Keratinocyte (primary cell): ENCODE results near the gene TSHZ2.

Experiments
- CTCF ChIP-seq, 3 experiments: IDR thresholded peaks in 1 of 3; conservative IDR thresholded peaks in 1 of 3; optimal IDR thresholded peaks in 1 of 3; 2 replicates in 2 of 3; 3 replicates in 1 of 3; pipeline versions ENCODE3 to v1.5.1; 2011; ENCODE audit warnings: low read length in 3 of 3, mild to moderate bottlenecking in 3 of 3, moderate library complexity in 2 of 3, control low read depth in 1 of 3, inconsistent platforms in 1 of 3; ENCODE audit not compliant: insufficient read depth in 2 of 3; ENCODE audit errors: extremely low read depth in 1 of 3
- EZH2 ChIP-seq: IDR thresholded peaks from one replicate; pipeline ENCODE4 v1.6.1; 2012; ENCODE audit warnings: inconsistent platforms, mild to moderate bottlenecking, low read length, moderate library complexity

- no peak for TF ChIP-seq CTCF (optimal IDR thresholded peaks at IDR 0.05 in 1 of 3, IDR thresholded peaks at IDR 0.05 in 1 of 3, conservative IDR thresholded peaks at IDR 0.05 in 1 of 3; ENCODE audit: extremely low read depth in 1 of 3, insufficient read depth in 2 of 3, low read length in 3 of 3)
- no peak for TF ChIP-seq EZH2
These were observed 102.7 kb downstream of the TSHZ2 start for GRCh38 chr20:53074811-53075314.
